SKM-1 treated with dmso at 0.1 percent for 144 hours (cell line): ENCODE data around the gene KCNQ1OT1.

Experiments used
- DNase-seq: peaks from one replicate; lab custom pipeline; 2025; ENCODE audit not compliant: unreplicated experiment; lab: John Stamatoyannopoulos, UW

The KCNQ1OT1 gene

GRCh38 chr11:2584812-2585565 is 114.8 kb downstream of the KCNQ1OT1 start:
- no peak for DNase-seq

- DNase-seq = no peak
Observed at GRCh38 chr11:2584434-2584811, 115.4 kb downstream of the KCNQ1OT1 start.

DNA sequence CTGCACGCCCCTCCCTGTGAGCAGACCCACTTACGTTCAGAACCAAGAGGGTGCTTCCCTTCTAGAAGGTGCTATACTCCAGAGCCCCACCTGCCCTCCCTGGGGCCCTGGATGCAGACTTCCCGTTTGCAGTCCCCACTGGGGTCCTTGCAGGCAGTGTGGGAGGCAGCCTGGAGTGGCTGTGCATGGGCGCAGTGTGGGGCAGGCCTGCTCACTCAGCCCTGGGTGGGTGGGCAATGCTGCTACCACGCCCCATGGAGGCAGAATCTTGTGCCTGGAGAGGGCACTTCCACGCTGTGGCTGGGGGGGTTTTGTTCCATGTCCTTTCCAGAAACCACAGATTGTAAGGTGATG is 116.2 kb downstream of the KCNQ1OT1 start:
- DNase-seq = no peak

GRCh38 chr11:2582946-2583604 is 116.7 kb downstream of the KCNQ1OT1 start:
- no peak for DNase-seq

DNA sequence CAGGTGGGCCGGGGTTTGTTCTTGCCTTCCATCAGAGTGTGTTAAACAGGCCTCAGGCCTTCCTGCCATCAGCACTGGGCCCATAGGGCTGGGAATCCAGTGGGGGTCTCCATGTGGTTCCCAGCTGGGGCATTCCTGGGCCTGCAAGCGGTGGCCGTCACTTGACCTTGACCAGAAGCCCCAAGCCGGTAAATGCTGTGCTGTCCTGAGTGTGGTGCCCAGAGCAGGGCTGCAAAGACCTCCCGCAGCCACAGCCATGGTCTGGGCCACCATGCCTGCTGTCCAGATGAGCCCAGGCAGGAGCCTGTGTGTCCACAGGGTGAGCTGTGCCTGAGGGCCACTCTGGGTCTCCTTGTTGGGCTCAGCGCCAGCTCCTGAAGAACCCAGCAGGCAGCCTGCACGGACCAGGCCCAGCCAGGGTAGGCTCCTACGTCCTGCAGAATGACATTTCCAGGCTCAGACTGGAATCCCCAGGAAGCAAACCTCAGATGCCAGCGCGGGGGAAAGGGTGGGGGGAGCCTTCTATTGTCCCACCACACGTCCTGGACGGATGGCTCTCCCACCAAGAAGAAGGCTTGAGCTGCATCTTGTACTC is 117.3 kb downstream of the KCNQ1OT1 start:
- DNase-seq = no peak

- no peak for DNase-seq
Observed at GRCh38 chr11:2581931-2582350, 117.9 kb downstream of the KCNQ1OT1 start.

DNA sequence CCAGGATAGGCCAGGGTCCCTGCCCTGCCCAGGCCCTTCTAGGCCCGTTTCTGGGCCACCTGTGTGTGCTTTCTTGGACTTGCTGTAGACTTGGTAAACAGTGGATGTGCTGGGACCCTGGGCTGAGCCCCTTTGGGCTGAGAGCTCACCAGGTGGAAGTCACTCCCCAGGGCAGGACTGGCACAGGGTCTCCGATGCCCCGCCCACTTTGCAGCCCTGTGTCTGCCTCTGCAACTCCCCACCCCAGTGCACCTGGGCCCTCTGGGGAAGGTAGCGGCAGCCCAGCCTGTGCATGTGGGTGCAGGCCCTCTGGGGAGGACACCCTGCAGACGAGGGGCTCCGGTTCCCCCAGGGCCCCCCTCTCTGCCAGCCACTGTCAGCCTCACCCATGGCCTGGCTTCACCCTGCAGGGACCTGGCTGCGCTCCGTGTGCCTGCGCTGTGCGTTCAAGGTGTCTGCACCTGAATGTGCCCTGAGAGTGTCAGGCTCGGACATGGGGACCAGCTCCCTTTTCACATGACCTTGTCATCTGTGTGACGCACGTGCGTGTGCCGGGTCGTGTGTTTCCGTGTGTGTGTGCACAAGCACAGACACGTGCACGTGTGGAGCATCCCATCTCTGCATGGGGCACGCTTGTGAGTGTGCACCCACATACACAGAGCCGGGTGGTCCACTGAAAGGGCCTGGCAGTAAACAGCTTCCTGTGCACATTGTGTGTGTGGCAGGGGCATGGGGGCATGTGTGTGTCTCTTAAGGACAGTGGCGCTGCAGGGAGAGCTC is 118.5 kb downstream of the KCNQ1OT1 start:
- DNase-seq = no peak

DNA sequence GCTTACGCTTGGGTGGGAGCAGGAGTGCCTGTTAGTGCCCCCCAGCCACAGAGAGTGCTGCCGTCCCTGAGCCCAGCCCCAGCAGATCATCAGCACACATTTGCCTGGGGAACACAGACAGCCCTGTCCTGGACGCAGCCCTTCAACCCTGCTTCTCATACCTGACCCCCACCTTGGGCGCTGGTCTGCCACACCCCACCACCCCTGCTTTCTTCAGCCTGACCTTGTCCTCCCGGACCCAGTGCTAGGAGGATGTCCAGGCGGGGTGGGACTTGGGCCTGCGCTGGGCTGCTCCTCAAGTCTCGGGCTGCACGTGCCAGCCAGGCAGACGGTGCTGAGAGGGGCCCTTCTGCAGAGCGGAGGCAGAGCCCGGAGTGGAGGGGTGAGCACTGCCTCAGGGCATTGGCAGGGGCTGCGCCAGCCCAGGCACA is 119.2 kb downstream of the KCNQ1OT1 start:
- no peak for DNase-seq

DNA sequence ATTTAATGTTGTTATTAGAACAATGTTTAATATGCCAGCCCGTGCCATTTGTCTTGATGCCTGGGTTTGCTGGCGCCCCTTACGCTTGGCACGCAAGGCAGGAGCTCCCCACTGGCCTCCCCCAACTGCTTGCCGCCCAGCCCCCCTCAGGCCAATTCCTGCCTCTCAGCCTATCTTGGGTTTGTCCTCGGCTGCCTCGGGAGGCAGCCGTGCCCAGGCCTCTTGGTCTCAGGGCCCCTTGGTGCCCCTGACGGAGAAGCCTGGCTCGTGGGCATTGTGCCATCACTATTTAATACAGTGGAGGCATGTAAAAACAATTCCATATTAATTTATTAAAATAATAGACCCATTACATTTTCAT is 119.8 kb downstream of the KCNQ1OT1 start:
- no peak for DNase-seq

DNA sequence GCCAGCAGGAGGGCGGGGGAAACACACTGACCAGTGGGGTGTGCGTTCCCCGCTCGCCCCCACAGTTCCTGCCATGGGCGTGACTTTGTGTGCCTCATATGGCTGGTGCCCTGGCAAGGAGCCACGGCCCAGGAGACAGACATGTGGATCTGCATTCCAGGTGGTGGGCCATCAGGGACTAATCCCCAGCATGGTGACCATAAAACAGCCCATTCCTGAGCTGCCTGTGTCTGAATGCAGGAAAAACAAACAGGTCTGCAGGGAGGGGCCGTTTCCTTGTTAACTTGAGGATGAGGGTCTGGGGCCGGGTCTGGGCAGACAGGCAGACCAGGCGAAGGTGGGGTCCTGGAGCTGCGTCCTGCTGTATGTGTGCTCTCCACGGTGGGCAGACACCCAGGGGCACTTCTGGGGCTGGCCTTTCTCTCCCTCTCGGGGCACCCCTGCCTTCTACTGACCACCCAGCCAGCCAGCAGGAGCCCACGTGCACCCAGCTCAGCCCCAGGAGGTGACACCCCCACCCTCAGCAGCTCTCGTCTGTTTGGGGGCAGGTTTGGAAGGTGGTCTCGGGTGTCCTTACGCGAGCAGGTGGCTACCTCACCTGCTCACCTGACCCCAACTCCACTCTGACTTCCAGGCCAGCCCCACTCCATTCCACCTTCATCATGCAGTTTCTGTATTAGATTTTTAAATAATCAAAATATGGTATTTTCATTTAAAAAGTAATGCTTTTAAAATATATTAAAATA is 120.3 kb downstream of the KCNQ1OT1 start:
- no peak for DNase-seq

DNA sequence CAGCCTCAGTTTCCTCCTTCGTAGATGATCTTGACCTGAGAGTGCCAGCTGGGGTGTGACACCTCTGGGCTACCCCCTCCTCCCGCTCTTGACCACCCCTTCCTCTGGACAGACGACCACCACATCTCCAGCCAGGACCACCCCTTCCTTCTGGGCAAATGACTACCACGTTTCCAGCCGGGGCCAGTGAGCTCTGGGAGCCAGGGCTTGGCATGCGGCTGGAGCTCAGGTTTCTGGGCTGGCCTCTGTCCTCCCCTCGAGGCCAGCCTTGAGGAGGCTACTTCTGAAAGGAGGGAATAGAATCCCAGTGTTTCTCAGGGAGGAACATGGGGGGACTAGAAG is 120.9 kb downstream of the KCNQ1OT1 start:
- DNase-seq = no peak

DNA sequence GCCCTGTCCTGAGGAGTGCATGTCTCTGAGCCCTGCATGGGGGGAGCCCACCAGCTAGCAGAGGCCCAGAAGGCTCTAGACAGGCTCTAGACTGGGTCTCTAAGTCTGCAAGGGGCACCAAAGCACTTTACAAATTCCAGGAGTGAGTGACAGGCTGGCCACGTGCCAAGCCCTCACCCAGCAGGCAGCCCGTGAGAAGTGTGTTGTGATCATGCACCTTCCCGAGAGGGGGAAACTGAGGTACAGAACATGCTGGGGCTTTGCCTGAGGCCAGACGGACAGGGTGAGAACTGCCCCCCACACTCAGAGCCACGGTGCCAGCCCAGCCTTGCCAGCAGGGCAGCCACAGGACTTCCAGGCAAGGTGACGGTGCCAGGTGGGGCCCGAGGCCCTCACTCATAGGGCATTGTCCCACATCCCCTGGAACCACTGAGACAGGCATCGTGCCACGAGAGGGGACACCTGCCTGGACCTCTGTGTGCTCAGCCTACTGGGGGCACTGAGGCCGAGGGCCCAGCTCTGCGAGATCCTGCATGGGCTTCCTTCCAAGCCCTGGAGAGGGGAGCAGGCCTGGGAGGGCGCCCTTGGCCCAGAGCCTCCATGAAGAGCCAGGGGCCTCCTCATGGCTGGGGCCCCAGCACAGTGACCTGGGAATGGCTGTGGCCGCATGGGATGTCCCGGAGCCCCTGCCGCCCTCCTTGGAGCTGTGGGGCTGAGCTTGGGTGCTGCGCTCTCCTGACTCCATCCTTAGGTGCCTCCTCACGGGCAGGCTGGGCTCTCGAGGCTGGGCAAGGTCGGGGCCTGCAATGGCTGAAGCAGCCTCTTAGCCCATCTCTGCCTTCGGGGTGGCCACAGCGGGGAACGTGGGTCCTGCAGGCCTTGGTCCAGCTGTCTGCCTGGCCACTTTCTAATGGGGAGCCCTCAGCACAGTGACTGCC is 121.5 kb downstream of the KCNQ1OT1 start:
- DNase-seq = no peak

DNA sequence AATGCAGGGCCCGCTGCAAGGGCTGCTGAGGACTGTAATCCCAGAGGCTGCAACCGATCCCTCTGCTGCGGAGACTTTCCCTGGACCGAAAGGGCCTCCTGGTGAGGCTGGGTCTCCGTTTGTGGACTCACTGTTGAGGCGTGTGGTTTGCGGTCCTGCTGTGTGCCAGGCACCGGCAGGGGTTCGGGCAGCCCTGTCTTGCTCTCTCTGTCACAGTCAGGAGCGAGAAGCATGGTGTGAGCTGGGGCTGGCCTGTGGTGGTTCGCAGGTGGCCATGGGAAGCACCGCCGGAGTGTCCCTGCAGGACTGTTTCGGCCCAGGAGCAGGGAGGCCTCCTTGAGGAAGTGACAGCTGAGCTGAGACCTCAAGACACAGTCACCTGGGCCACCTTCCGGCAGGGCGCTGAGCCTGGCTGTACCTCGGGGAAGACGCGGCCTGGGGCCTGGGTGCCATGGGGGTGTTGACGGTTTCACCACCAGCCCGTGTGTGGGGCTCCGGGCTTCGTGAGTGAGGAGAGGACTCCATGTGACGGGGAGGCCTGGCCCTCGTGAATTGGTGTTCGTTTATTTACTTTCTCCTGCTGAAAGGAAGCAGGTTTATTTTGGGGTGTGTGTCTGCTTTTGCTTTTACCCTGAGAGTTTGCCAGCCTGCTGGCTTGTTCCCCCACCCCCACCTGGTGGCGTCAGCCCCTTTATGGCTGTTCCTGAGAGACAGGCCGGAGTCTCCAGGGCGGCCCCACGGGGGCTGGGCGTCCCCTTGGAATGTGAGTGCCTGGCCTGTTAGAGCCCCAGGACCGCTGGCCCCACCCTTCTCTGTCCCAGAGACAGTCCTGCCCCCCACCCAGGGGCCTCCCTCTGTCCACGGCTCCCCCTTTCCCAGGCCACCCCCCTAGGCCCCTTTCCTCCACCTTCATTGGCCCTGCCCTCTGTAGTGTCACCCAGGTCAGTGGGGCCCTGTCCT is 122.5 kb downstream of the KCNQ1OT1 start:
- no peak for DNase-seq

- DNase-seq = no peak
Observed at GRCh38 chr11:2576549-2576948, 123.2 kb downstream of the KCNQ1OT1 start.

DNA sequence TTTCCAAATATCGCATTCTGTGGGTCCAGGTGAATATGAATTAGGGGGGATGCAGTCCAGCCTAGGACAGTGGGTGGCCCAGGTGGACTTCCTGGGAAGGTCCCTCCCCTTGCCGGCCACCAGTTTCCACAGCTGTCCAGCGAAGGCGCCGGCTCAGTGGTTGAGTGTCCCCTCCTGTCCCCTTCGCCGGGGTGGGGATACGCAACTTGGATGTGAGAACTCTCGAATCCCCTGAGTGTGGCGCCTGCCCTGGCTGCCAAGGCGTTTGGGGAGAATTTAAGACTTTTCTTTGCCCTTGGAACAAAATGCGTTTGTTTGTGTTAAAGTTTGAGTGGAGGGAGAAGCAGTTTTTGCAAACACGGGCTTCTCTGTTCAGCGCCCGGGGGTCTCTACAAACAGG is 123.7 kb downstream of the KCNQ1OT1 start:
- no peak for DNase-seq

DNA sequence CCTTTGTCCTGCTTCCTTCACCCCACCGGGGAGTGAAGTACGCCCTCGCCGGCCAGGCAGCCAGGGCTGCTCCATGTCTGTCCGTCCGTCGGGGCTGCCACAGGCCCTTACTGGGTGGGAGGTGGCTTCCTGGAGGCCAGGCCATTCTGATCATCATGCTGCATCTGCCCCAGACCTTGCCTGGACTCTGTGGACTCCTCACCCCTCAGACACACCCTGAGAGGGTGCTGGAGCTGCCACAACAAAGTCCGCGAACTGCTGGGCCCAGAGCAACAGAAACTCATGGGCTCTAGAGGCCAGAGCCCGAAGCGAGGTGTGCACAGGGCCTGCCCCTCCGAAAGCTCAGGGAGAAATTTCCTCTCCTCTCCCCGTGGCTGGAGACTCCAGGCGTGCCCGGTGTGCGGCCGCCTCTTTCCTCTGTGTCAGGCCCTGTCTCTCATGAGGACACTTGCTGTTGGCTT is 124.2 kb downstream of the KCNQ1OT1 start:
- DNase-seq = no peak

GRCh38 chr11:2574553-2575535 is 125.0 kb downstream of the KCNQ1OT1 start:
- no peak for DNase-seq
